ENCODE measurements around the gene APOBEC3A. TPM values are rescaled to one million over a fixed set of nuclear protein-coding genes. Genes with fewer than 3 reads are reported as not detected.
"Not testable (repeated sequence)": the region's sequence is repeated elsewhere in the genome, so short reads cannot be mapped to it uniquely, and the experiment has no call there.

The APOBEC3A gene
- total RNA-seq, 4 donors from 2014 or later = 0.29 to 0.39 TPM; not detected in 2

DNA sequence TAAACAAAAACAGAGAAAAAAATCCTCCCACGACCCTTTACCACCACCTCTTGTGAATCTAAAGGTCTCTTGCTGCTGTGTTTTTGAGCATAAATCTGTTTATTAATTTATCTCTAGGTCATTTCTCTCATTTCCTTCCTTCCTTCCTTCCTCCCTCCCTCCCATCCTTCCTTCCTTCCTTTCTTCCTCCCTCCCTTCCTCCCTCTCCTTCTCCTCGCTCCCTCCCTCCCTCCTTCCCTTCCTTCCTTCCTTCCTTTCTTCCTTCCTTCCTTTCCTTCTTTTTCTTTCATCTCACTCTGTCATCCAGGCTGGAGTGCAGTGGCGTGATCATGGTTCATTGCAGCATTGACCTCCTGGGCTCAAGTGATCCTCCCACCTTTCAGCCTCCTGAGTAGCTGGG lies 13.5 kb upstream of the APOBEC3A start:
- 64 to 78% methylated on average over 3 of the region's 3 CpGs for WGBS, 2 donors
- no peak overlapping the region for H3K4me3 ChIP-seq (ENCODE audit: low read depth, poor library complexity, severe bottlenecking)
- DNase-seq (ENCODE audit: low spot score in 2 of 2) = no peak
- TF ChIP-seq, protein P1, sequence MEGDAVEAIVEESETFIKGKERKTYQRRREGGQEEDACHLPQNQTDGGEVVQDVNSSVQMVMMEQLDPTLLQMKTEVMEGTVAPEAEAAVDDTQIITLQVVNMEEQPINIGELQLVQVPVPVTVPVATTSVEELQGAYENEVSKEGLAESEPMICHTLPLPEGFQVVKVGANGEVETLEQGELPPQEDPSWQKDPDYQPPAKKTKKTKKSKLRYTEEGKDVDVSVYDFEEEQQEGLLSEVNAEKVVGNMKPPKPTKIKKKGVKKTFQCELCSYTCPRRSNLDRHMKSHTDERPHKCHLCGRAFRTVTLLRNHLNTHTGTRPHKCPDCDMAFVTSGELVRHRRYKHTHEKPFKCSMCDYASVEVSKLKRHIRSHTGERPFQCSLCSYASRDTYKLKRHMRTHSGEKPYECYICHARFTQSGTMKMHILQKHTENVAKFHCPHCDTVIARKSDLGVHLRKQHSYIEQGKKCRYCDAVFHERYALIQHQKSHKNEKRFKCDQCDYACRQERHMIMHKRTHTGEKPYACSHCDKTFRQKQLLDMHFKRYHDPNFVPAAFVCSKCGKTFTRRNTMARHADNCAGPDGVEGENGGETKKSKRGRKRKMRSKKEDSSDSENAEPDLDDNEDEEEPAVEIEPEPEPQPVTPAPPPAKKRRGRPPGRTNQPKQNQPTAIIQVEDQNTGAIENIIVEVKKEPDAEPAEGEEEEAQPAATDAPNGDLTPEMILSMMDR (IDR thresholded peaks at IDR 0.05) = no peak
- TF ChIP-seq POLR2A (IDR thresholded peaks at IDR 0.05) = no peak
- intact Hi-C loops (cut with DNase I; ENCODE audit: low total_unique reads) = no loop called here

DNA sequence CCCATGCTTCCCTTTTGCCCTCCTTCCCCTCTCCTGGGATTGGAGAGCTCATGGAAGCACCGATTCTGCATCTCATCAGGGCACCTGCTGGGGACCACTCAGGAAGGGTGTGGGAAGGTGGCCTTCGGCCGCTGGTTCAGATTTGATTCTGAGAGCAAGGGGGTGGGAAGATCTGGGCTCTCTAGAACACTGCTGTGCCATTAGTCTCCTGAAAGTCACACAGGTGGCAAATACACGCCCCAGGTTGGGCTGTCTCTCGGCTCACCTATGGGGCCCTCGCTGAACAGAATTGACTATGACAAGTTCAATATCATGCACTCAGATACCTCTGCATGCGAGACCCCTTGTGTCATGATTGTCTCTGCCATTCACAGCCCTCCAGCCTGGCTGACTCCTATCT lies 12.8 kb upstream of the APOBEC3A start:
- no peak for DNase-seq (ENCODE audit: low spot score in 2 of 2)
- TF ChIP-seq, protein P1 (IDR thresholded peaks at IDR 0.05) = no peak
- no peak for TF ChIP-seq POLR2A (IDR thresholded peaks at IDR 0.05)
- H3K4me3 ChIP-seq (ENCODE audit: low read depth, poor library complexity, severe bottlenecking) = no peak overlapping the region
- 93 to 96% methylated on average over 7 of the region's 7 CpGs for WGBS, 2 donors
- intact Hi-C loops (cut with DNase I; ENCODE audit: low total_unique reads) = no loop called here

DNA sequence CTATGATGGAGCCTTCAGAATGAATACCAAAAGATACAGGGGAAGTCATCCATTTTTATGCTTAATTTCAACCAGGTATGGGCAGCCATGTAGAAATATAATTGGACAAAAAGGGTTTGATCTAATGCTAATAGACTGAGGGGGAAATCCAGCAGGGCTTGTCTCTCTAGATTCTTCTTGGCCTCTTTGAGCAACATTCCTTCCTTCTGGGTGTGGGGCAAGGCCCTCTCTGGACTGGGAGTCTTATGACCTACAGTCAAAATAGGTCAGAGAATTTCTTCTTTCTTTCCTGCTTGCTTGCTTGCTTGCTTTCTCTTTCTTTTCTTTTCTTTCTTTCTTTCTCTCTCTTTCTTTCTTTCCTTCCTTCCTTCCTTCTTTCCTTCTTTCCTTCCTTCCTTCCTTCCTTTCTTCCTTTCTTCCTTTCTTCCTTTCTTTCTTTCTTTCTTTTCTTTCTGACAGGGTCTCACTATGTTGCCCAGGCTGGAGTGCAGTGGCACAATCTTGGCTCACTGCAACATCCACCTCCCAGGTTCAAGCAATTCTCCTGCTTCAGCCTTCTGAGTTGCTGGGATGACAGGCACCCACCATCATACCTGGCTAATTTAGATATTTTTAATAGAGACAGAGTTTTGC lies 11.6 kb upstream of the APOBEC3A start:
- intact Hi-C loops (cut with DNase I; ENCODE audit: low total_unique reads); DNase-seq (ENCODE audit: low spot score in 2 of 2): not testable (repeated sequence)

DNA sequence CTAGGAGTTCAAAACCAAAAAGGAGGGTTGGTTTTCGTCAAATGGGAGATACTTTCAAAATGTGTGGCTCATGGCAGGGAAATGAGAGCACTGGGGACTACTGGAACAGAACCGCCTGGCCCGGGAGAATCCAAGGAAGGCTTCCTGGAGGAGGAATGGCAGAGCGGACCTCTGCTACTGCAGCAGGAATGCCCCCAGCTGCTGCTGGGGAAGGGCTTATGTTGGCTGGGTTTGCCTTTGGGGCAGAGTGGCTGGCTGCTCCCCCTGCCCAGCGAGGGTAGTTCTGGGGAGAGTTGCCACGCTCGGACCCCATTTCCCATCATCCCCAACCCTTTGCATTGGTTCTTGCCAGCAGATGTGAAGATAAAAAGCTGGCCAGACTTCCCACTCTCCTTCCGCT lies 10.6 kb upstream of the APOBEC3A start:
- no peak overlapping the region for H3K4me3 ChIP-seq (ENCODE audit: low read depth, poor library complexity, severe bottlenecking)
- WGBS, 2 donors = 85 to 91% methylated on average over 8 of the region's 8 CpGs
- intact Hi-C loops (cut with DNase I; ENCODE audit: low total_unique reads) = no loop called here
- no peak for TF ChIP-seq POLR2A (IDR thresholded peaks at IDR 0.05)
- TF ChIP-seq, protein P1 (IDR thresholded peaks at IDR 0.05) = no peak
- DNase-seq (ENCODE audit: low spot score in 2 of 2) = no peak

More for the DNA sequence above, 11.6 kb upstream of the APOBEC3A start:
- not testable (repeated sequence) for H3K4me3 ChIP-seq (ENCODE audit: low read depth, poor library complexity, severe bottlenecking)

DNA sequence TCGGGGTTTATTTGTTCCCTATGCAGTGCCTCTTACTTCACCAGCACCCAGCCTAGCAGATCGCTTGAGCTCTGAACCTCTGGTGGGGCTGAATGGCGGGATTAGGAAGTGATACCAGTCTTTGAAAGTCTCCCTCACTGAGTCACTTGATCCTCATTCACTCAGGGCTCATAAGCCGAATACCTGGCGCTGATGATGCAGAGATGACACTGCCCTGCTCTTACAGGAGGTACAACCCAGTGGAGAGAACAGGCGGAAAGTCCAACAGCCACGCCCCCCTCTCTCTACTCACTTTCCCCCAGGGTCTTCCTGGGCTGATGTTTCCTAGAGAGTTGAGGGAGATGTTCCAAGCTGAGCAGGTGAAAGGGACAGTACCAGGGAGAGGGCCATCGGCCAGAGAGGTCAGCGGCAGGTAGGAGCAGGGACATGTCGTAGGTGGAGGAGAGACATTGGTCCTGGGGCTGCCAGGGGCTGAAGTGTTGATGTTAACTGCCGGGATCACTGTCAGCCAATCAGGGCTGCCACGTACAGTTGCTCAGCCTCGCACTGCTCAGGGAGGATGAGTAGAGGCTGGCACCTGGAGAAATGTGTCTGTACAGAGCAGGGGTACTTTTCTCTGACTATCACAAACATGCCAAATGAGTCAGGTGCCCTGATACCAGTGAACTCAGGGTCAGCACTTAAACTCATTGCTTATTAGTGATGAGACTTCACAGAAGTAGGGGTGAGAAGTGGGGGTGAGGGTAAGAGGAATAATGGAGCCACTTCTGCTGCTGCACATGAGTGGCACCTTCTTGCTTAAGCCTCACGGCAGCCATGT lies 9.9 kb upstream of the APOBEC3A start:
- no peak overlapping the region for H3K4me3 ChIP-seq (ENCODE audit: low read depth, poor library complexity, severe bottlenecking)
- WGBS, 2 donors = 75 to 76% methylated on average over 14 of the region's 14 CpGs
- intact Hi-C loops (cut with DNase I; ENCODE audit: low total_unique reads) = no loop called here
- TF ChIP-seq POLR2A (IDR thresholded peaks at IDR 0.05) = no peak
- DNase-seq (ENCODE audit: low spot score in 2 of 2) = no peak

DNA sequence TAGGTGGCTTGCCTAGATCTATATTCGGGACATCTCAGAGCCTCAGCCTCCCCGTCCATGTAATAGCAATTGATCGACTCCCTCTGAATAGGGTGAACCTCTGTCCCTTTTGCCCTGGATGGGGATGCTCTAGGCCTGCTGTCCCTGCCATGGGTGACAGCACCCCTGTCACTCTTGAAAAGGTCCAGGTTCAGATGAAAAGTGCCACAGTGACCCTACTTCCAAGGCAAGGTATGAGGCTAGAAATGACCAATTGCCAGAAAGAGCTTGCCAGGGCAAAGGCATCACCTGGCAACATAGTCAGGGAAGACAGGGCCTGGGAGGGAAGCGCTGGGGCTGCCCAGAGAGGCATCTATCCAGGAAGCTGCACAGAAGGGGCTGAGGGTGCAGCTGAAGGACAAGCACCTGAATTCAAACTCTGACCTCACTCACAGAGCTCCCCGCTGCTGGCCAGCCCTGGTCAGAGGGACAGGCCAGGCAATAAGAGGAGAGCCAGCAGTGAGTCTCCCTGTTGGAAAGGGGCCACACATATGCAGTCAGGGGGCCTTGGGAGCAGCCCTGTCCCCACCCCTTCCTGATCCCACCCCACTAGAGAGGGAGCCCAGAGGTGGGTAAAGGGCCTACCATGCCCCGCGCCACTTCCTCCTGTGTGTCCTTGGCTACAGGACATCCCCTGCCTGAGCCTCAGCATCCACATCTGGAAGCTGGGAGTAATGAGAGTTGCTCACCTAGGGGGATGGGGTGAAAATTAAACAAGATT lies 9.0 kb upstream of the APOBEC3A start:
- H3K4me3 ChIP-seq (ENCODE audit: low read depth, poor library complexity, severe bottlenecking) = no peak overlapping the region
- 91 to 95% methylated on average over 7 of the region's 7 CpGs for WGBS, 2 donors
- TF ChIP-seq, protein P1 (IDR thresholded peaks at IDR 0.05) = no peak
- TF ChIP-seq POLR2A (IDR thresholded peaks at IDR 0.05) = no peak
- intact Hi-C loops (cut with DNase I; ENCODE audit: low total_unique reads) = no loop called here
- DNase-seq (ENCODE audit: low spot score in 2 of 2) = no peak

Measured in lower leg skin (tissue), 4 donors.